ENCODE measurements around the gene CIB4.

GRCh38 chr2:26672818-26673393 is 31.7 kb upstream of the CIB4 start:
- TF ChIP-seq CTCF (conservative IDR thresholded peaks at IDR 0.05; ENCODE audit: low read depth, low read length) (no peak), RAD21 (IDR thresholded peaks at IDR 0.05; ENCODE audit: low read length) (no peak)

Measured in IMR-90 (cell line).